Measurements from ENCODE around the gene C5AR1.
A peak's percentile ranks its signal among the peaks of the same experiment; 100 is the strongest.
"Not testable (repeated sequence)": the region's sequence is repeated elsewhere in the genome, so short reads cannot be mapped to it uniquely, and the experiment has no call there.

C5AR1 gene

GRCh38 chr19:47296036-47296435 is 13.6 kb upstream of the C5AR1 start:
- peak; percentile 70 for DNase-seq

DNA sequence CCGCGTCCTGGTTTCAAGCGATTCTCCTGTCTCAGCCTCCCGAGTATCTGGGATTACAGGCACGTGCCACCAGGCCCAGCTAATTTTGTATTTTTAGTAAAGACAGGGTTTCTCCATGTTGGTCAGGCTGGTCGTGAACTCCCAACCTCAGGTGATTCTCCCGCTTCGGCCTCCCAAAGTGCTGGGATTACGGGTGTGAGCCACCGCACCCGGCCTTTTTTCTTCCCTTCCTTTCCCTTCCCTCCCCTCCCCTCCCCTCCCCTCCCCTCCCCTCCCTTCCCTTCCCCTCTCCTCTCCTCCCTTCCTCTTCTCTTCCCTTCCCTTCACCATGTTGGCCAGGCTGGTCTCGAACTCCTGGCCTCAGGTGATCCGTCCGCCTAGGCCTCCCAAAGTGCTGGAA is 8.8 kb upstream of the C5AR1 start:
- not testable (repeated sequence) for DNase-seq

- no peak for DNase-seq
Measured at GRCh38 chr19:47302249-47302648, 7.4 kb upstream of the C5AR1 start.

- DNase-seq: no peak
Measured at GRCh38 chr19:47303966-47304365, 5.7 kb upstream of the C5AR1 start.

GRCh38 chr19:47305309-47305751 is 4.3 kb upstream of the C5AR1 start:
- DNase-seq: peak; percentile 48

GRCh38 chr19:47306303-47306702 is 3.4 kb upstream of the C5AR1 start:
- DNase-seq: no peak

DNA sequence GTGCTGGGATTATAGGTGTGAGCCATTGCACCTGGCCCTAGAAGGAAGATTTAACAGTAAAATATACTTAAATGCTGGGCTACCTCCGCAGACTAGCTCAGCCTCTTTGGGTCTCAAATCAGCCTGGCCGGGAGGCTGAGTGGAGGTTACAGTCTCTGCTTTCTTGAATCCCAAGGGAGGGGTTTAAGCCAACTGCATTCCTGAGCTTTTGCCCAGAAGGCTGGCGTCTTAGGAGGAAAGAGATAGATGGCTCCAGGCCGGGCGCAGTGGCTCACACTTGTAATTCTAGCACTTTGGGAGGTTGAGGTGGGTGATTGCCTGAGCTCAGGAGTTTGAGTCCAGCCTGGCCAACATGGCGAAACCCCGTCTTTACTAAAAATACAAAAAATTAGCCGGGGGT is 623 bp upstream of the C5AR1 start:
- DNase-seq: no peak

GRCh38 chr19:47310323-47310722 is 662 bp downstream of the C5AR1 start:
- DNase-seq: no peak

DNA sequence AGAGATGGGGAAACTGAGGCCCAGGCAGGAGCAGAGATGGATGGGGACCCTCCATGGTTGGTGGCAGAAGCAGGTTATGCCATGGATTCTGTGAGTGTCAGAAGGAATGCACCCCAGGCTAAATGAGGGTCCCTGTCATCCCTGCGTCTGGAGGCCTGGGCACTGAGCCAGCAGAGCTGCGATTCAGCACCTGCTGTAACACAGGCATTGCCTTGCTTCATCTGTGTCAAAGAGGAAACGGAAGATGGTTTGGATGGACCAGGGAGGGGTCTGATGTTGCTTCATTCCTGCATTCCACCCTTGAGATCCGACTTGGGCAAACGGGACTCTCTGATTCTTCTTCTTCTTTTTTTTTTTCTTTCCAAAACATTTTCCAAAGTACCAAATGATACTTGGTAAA is 1.2 kb downstream of the C5AR1 start:
- peak; percentile 57 for DNase-seq

- DNase-seq: no peak
Measured at GRCh38 chr19:47312366-47313006, 2.8 kb downstream of the C5AR1 start.

DNA sequence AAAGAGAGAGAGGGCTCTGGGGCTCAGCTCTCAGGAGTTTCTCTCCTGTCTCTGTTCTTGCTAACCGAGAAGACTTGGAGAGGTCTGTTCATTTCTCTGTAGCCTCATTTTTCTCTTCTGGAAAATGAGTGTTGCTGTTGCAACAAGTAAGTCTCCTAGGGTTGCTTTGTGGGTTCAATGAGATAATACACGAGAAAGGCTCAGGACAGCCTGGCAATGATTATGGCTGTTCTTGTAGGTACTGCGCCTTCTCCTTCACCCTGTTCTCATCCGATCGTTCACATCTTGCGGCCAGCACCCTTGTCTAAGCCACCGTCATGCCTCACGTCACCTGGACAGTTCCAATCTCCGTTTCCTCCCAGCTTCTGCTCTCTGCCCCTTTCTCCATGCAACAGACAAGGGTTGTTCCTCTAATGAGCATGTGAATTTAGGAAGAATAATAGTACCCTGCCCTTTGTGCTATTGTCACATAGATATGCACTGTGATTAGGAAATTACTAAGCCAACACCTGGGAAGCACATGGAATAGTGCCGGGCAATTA is 4.2 kb downstream of the C5AR1 start:
- DNase-seq: no peak

DNA sequence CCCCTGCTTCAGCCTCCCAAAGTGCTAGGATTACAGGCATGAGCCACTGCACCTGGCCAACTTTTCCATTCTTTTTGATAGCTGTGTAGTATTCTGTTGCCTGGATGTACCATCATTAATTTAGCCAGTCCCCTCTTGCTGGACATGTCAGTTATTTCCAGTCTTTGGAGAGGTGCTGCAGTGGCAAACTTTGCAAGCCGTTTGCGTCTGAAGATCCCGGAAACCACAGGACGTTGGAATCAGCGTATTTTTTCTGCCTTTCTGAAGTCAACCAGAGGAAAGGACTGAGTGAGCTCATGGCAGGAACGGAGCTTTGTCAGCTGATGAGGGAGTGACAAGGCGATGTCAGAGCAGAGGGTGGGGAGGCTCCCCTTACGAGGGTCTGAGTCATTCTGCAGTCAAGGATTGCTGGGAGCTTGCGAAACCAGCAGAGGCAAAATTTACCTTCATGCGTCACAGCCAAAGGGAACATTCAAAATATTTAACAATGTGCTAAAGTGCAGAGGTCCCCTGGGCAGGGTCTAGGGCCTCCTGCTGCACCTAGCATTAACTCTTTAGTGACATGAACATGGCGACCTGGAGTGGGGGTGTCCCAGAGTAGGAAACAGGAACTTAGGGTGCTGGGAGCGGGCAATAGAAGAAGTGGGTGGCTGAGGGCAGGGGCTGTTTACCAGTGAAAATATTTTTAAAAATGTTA is 5.6 kb downstream of the C5AR1 start:
- DNase-seq: peak; percentile 59

- DNase-seq: no peak
Measured at GRCh38 chr19:47316513-47316912, 6.9 kb downstream of the C5AR1 start.

- no peak for DNase-seq
Measured at GRCh38 chr19:47319923-47320871, 10.5 kb downstream of the C5AR1 start.

- no peak for DNase-seq
Measured at GRCh38 chr19:47321630-47322029, 12.0 kb downstream of the C5AR1 start.

GRCh38 chr19:47322058-47322457 is 12.4 kb downstream of the C5AR1 start:
- no peak for DNase-seq

GRCh38 chr19:47323409-47323808 is 13.7 kb downstream of the C5AR1 start:
- DNase-seq: no peak

GRCh38 chr19:47323872-47324271 is 14.2 kb downstream of the C5AR1 start:
- DNase-seq: no peak

GRCh38 chr19:47324502-47324901 is 14.8 kb downstream of the C5AR1 start:
- DNase-seq: peak; percentile 49

GRCh38 chr19:47330466-47330869 is 20.8 kb downstream of the C5AR1 start:
- no peak for DNase-seq

- no peak for DNase-seq
Measured at GRCh38 chr19:47331490-47331889, 21.8 kb downstream of the C5AR1 start.

DNA sequence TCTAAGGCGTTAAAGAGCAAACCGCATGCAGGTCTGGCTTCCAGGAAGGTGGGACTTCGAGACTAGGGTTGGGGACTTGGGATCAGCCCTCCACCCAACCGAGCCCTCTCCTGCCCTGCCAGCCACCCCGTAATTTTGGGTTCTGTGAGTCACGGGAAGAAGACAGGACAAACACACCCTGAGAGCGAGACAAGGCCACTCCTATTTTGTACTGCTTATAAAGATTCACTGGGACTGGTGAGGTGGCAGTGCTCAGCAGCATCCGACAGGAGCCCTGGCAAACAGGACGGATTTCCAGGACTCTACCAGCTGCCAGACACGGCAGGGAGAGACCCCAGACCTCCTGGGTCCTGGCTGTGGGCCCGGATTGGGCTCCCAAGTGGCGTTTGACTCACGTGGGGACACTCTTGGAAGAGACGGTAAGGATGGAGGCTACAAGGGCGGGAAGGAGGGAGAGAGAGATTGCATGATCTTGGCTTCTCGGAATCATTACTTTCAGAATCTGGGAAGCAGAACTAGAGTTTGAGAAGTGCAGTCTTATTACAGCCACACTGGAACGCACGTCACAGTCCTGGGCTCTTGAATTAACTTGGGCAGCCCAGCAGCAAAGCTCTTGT is 22.4 kb downstream of the C5AR1 start, which contains the start of gene C5AR2:
TSS of gene C5AR2 (plus strand) at position 245 of the 617 bp plus-strand sequence. CDS start 8,625 bp downstream, outside the sequence.
- peak; percentile 65 for DNase-seq
